Aorta (tissue), 5 donors: ENCODE measurements around the gene EFNB3. TPM values are rescaled to one million over a fixed set of nuclear protein-coding genes. Genes with fewer than 3 reads are reported as not detected.
A peak's percentile ranks its signal among the peaks of the same experiment; 100 is the strongest.

Experiments used
- ATAC-seq: fragments of 200-7000 bp; cut with Tn5 transposase; one replicate; pipeline ENCODE4 v1.9.1; 2022; ENCODE audit warnings: moderate library complexity; ENCODE audit not compliant: low FRiP score
- DNase-seq, 2 donors: peaks; one replicate each; pipeline ENCODE4 v3.0.0-alpha.2; 2020
- H3K27ac ChIP-seq, 2 donors: one replicate each; pipeline ENCODE4 v1.5.1; 2013; ENCODE audit warnings: low read length in 2 of 2, mild to moderate bottlenecking in 2 of 2, moderate library complexity in 2 of 2, control low read depth in 1 of 2, inconsistent platforms in 1 of 2, low read depth in 1 of 2
- H3K27me3 ChIP-seq, 2 donors: one replicate each; pipeline ENCODE4 v1.6.1; 2013; ENCODE audit warnings: control low read depth in 1 of 2, low read length in 1 of 2, mild to moderate bottlenecking in 1 of 2, moderate library complexity in 1 of 2; ENCODE audit not compliant: insufficient read depth in 2 of 2, control insufficient read depth in 1 of 2
- H3K36me3 ChIP-seq, 2 donors: one replicate each; pipeline ENCODE4 v1.6.1; 2013; ENCODE audit warnings: control low read depth in 1 of 2, low read length in 1 of 2, mild to moderate bottlenecking in 1 of 2; ENCODE audit not compliant: insufficient read depth in 2 of 2, control insufficient read depth in 1 of 2
- H3K4me1 ChIP-seq, 2 donors: one replicate each; pipeline ENCODE4 v1.6.1; 2013; ENCODE audit warnings: low read length in 2 of 2, control low read depth in 1 of 2, mild to moderate bottlenecking in 1 of 2, moderate library complexity in 1 of 2; ENCODE audit not compliant: insufficient read depth in 2 of 2, control insufficient read depth in 1 of 2
- H3K4me3 ChIP-seq, 2 donors: one replicate each; pipeline ENCODE4 v1.5.1; 2013; ENCODE audit warnings: low read length in 2 of 2, control low read depth in 1 of 2, mild to moderate bottlenecking in 1 of 2
- H3K9me3 ChIP-seq: one replicate; pipeline ENCODE4 v1.6.1; 2013; ENCODE audit warnings: mild to moderate bottlenecking, low read length; ENCODE audit not compliant: control insufficient read depth
- WGBS, 2 donors: extraction: QIAGEN DNeasy Blood & Tissue Kit; methylation state at CpG; one replicate each; pipeline ENCODE4 v1.1.7; 2013; 5-methylcytosine and 5-hydroxymethylcytosine counted together
- intact Hi-C, 2 donors: fragments of 100-400 bp; cut with DNase I; formaldehyde crosslinking; loops; one replicate each; pipeline versions ENCODE4 v1.14.2 to v1.15.0; 2022
- polyA plus RNA-seq, 2 donors: library from polyadenylated mRNA; stranded (reverse); fragments of 200-250 nt; gene quantifications; one replicate each; pipeline ENCODE4 v1.2.3, GENCODE V29; 2013
- total RNA-seq, 2 donors: library from RNA; stranded (reverse); fragmentation: NEBNext Ultra II Directional; extraction: Animal tissue kit (Norgen Biotek cat#: 25700); gene quantifications; one replicate each; pipeline ENCODE4 v1.2.1, GENCODE V29; 2021
- donor health status: healthy with polysubstance abuse.
- donor health status: Bipolar disorder and iron deficiency.
- donor health status: DM: no; HTN: no; CAD: no.
- donor health status: DM: no; HTN: no; CAD: no.
- donor health status: DM: yes; HTN: yes; CAD: no.

Gene EFNB3
- total and polyA plus RNA-seq, 4 donors: 0.15 to 0.84 (median 0.19) TPM; not detected in 1

DNA sequence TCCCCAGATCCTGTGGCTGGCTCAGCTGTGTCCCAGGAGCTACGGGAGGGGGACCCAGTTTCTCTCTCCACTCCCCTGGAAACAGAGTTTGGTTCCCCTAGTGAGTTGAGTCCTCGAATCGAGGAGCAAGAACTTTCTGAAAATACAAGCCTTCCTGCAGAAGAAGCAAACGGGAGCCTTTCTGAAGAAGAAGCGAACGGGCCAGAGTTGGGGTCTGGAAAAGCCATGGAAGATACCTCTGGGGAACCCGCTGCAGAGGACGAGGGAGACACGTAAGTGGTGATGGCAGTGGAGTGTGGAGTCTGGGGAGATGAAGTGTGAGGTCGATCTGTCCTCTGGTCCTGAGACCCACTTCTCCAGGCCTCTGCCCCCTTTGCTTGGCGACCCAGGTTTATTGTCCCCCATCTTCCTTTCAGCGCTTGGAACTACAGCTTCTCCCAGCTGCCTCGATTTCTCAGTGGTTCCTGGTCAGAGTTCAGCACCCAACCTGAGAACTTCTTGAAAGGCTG lies 16.1 kb upstream of the EFNB3 start:
- H3K4me1 ChIP-seq: no peaks in the 10 kb centered on the region
- peak overlapping the region; percentile 13 to 30 for H3K4me3 ChIP-seq
- no peak for ATAC-seq
- intact Hi-C loops: loop anchor here (5.0 to 10.0 kb wide), 3 partner anchors 62 to 466 kb away; partner anchors contain the start of genes SAT2 (in 2 of the 2) and PER1 (in 1 of the 2)
- 9 to 14% methylated on average over 13 of the region's 13 CpGs for WGBS, 2 donors
- no peaks in the 10 kb centered on the region for H3K27me3 ChIP-seq
- no peaks in the 10 kb centered on the region for H3K9me3 ChIP-seq
- no peaks in the 10 kb centered on the region for H3K36me3 ChIP-seq
- DNase-seq: no peak
- peak overlapping the region in 1 of 2 donors; percentile 34 for H3K27ac ChIP-seq

GRCh38 chr17:7695586-7695985 lies 9.4 kb upstream of the EFNB3 start:
- Histone ChIP-seq H3K27ac (no peak overlapping the region), H3K27me3 (no peaks in the 10 kb centered on the region), H3K36me3 (no peaks in the 10 kb centered on the region), H3K4me1 (no peaks in the 10 kb centered on the region), H3K9me3 (no peaks in the 10 kb centered on the region), H3K4me3 (no peak overlapping the region)
- intact Hi-C loops: no loop called here
- ATAC-seq (no peak), DNase-seq (no peak)
- WGBS, 2 donors: 94 to 95% methylated on average over 10 of the region's 10 CpGs

DNA sequence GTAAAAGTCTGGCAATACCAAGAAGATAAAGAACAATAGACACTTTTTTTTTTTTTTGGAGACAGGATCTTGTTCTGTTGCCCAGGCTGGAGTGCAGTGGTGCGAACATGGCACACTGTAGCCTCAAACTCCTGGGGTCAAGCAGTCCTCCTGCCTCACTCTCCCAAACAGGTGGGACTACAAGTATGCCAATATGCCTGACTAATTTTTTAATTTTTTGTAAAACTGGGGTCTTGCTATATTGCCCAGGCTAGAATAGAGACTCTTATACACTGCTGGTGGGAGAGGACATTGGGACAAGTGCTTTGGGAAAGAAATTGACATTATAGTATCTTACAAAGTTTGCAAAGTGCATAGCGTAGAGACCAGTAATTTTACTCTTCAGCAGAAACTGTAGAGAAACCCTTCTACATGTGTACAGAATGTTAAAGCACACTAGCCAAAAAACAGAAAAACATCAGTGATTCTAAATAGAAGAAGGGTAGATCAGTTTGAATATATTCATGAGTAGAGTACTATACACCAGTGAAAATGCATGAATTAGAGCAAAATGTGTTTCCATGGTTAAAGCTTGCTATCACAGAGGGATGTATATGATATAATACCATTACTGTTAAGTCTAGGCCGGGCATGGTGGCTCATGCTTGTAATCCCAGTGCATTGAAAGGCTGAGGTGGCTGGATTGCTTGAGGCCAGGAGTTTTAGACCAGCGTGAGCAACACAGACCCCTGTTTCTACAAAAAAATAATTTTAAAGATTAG lies 7.0 kb upstream of the EFNB3 start:
- Histone ChIP-seq H3K27me3 (no peaks in the 10 kb centered on the region), H3K9me3 (no peaks in the 10 kb centered on the region), H3K4me1 (no peaks in the 10 kb centered on the region), H3K36me3 (peaks cover 0 to 5% of the 10 kb centered on the region in 2 donors), H3K27ac (no peak overlapping the region), H3K4me3 (no peak overlapping the region)
- intact Hi-C loops: no loop called here
- WGBS, 2 donors: 96 to 97% methylated on average over 4 of the region's 4 CpGs
- DNase-seq (peak in 1 of 2 donors; percentile 19), ATAC-seq (no peak)

DNA sequence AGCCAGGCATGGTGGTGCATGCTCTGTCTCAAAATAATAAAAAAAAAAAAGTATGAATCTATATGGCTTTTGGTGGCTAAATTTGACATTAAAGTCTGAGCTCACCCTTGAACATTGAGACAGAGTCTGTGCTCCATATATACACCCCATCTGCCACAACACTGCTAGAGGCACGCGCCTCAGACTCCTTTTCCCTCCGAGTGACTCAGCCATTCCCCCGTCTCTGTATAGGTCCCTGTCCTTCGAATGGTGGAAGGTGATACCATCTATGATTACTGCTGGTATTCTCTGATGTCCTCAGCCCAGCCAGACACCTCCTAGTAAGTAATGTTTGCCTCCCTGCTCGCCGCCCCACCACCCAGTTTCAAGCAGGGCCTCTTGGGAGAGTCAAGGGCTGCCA lies 4.5 kb upstream of the EFNB3 start:
- no peaks in the 10 kb centered on the region for H3K9me3 ChIP-seq
- WGBS, 2 donors: 96 to 98% methylated on average over 7 of the region's 7 CpGs
- ATAC-seq (no peak), DNase-seq (no peak)
- H3K27me3 ChIP-seq: no peaks in the 10 kb centered on the region
- H3K36me3 ChIP-seq: peaks cover 0 to 5% of the 10 kb centered on the region in 2 donors
- no peak overlapping the region for H3K27ac ChIP-seq
- intact Hi-C loops: no loop called here
- H3K4me1 ChIP-seq: no peaks in the 10 kb centered on the region
- no peak overlapping the region for H3K4me3 ChIP-seq

- WGBS, 2 donors: 95 to 96% methylated on average over 14 of the region's 14 CpGs
- H3K27ac ChIP-seq: no peak overlapping the region
- ATAC-seq (no peak), DNase-seq (no peak)
- no peaks in the 10 kb centered on the region for H3K4me1 ChIP-seq
- intact Hi-C loops: no loop called here
- H3K4me3 ChIP-seq: no peak overlapping the region
- no peaks in the 10 kb centered on the region for H3K9me3 ChIP-seq
- no peaks in the 10 kb centered on the region for H3K27me3 ChIP-seq
- H3K36me3 ChIP-seq: peaks cover 0 to 5% of the 10 kb centered on the region in 2 donors
These were observed 3.3 kb upstream of the EFNB3 start for GRCh38 chr17:7701681-7702080.

DNA sequence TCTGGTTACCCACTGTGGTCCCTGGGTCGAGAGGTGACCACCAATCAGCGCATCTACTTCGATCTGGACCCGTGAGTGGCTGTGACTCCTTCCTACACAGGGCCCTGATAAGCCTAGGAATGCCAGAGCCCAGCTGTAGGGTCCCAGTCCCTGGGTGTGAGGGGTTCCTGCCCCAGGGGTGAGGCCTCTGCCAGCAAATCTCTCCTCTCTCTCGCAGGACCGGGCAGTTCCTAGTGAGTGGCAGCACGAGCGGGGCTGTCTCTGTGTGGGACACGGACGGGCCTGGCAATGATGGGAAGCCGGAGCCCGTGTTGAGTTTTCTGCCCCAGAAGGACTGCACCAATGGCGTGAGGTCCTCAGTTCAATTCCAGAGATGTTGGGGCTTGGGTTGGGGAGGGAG lies 2.2 kb upstream of the EFNB3 start:
- Histone ChIP-seq H3K27me3 (no peaks in the 10 kb centered on the region), H3K4me3 (no peak overlapping the region), H3K9me3 (no peaks in the 10 kb centered on the region), H3K4me1 (no peaks in the 10 kb centered on the region), H3K36me3 (peaks cover 0 to 5% of the 10 kb centered on the region in 2 donors), H3K27ac (no peak overlapping the region)
- peak; percentile 24 for ATAC-seq
- intact Hi-C loops: no loop called here
- DNase-seq: peak in 1 of 2 donors; percentile 19
- 93 to 94% methylated on average over 13 of the region's 13 CpGs for WGBS, 2 donors

DNA sequence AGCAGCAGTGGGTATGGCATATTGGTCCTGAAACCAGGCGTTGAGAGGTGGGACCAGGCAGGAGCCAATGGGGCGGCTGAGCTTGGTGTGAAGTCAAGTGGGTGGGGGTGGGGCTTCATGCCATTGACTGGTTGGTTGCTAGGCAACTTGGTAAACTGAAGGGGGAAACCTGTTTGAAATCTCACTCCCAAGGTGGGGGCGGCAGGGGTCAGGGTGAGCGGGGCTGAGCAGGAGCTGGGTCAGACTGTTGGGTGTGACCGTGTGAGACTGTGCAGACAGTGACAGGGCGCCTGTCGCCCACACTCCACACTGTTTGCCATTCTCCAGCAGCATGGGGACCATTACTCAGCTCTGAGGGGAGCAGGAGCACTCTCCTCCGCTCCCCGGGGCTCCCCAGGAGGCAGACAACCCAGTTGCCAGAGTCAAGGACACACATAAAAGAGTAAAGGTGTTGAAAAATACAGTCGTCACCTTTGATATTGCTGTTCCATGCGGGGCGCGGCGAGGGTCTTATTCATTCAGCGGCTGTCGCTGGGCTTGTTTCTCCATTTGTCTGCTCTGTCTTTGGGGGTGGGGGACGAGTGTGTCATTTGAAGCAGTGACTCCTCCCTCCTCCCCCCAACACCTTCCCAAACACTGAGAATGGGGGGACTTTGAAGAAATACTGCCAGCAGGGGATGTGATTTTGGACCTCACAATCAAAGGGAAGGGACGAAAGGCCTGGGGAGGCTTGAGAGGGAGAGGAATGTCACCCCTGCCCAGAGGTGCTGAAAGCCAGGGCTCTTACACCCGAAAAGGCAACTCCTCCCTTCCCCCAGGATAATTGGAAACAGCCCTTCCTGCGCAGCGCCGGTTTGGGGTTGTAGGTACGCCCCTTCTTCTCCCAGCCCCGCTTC lies 1.2 kb upstream of the EFNB3 start:
- Histone ChIP-seq H3K4me1 (no peaks in the 10 kb centered on the region), H3K27me3 (no peaks in the 10 kb centered on the region), H3K4me3 (no peak overlapping the region), H3K9me3 (no peaks in the 10 kb centered on the region), H3K27ac (no peak overlapping the region), H3K36me3 (peaks cover 0 to 5% of the 10 kb centered on the region in 2 donors)
- DNase-seq (peak in 1 of 2 donors; percentile 38), ATAC-seq (peak; percentile 8)
- intact Hi-C loops: no loop called here
- WGBS, 2 donors: 20 to 24% methylated on average over 24 of the region's 24 CpGs

- Histone ChIP-seq H3K4me3 (no peak overlapping the region), H3K36me3 (peaks cover 0 to 5% of the 10 kb centered on the region in 2 donors), H3K4me1 (no peaks in the 10 kb centered on the region), H3K27ac (no peak overlapping the region), H3K9me3 (no peaks in the 10 kb centered on the region), H3K27me3 (no peaks in the 10 kb centered on the region)
- WGBS, 2 donors: 8 to 11% methylated on average over 45 to 50 of the region's 50 CpGs
- DNase-seq: peak in 1 of 2 donors; percentile 45
- no peak for ATAC-seq
- intact Hi-C loops: no loop called here
These were observed 560 bp downstream of the EFNB3 start for GRCh38 chr17:7705269-7706255.
